Measurements from ENCODE around the gene HSPA1A.

Gene HSPA1A

DNA sequence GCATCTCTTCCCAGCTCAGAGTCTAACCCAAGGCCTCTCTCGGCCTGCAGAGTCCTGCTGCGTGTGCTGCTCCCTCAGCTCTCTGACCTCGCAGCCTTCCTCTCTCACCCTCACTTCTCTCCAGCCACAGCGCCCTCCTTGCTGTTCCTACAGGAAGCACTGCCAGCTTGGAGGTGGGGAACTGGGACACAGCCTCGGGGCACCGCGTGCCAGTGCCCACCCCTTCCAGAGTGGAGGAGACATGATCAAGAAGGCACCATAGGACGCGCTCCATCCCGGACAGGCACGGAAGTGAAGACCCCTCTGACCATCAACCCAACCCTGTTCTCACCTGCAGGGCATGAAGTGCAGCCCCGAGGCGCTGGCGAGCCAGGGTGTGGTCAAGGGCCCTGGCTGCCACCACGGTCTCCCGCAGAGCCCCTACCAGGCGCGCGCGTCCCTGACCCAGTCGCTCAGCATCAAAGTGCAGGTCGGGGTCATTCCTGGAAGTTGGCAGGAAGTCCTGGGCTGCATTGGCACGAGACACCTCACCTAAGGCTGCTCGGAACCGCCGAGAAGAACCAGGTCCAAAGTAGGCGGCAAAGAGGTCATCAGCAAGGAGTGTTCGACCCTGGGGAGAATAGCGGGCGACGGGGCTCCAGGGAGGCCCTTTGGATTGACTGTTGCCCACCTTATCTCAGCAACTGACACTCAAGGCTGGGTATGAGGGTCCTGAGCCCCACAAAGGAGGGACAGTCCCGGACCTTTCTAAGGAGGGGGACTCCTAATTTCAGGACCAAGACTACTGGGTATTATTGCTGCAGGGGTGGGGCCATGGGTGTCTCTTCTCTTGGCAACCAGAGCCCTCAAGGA lies 39.5 kb upstream of the HSPA1A start (continued):
- TF ChIP-seq, protein P1, sequence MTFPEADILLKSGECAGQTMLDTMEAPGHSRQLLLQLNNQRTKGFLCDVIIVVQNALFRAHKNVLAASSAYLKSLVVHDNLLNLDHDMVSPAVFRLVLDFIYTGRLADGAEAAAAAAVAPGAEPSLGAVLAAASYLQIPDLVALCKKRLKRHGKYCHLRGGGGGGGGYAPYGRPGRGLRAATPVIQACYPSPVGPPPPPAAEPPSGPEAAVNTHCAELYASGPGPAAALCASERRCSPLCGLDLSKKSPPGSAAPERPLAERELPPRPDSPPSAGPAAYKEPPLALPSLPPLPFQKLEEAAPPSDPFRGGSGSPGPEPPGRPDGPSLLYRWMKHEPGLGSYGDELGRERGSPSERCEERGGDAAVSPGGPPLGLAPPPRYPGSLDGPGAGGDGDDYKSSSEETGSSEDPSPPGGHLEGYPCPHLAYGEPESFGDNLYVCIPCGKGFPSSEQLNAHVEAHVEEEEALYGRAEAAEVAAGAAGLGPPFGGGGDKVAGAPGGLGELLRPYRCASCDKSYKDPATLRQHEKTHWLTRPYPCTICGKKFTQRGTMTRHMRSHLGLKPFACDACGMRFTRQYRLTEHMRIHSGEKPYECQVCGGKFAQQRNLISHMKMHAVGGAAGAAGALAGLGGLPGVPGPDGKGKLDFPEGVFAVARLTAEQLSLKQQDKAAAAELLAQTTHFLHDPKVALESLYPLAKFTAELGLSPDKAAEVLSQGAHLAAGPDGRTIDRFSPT (tag by site-specific recombination; IDR thresholded peaks at IDR 0.05) = no peak
- TF ChIP-seq ZNF48 (tag by site-specific recombination; IDR thresholded peaks at IDR 0.05) (no peak), ZNF223 (tag by site-specific recombination; IDR thresholded peaks at IDR 0.05) (no peak), ZNF585B (tag by site-specific recombination; IDR thresholded peaks at IDR 0.05) (no peak)

DNA sequence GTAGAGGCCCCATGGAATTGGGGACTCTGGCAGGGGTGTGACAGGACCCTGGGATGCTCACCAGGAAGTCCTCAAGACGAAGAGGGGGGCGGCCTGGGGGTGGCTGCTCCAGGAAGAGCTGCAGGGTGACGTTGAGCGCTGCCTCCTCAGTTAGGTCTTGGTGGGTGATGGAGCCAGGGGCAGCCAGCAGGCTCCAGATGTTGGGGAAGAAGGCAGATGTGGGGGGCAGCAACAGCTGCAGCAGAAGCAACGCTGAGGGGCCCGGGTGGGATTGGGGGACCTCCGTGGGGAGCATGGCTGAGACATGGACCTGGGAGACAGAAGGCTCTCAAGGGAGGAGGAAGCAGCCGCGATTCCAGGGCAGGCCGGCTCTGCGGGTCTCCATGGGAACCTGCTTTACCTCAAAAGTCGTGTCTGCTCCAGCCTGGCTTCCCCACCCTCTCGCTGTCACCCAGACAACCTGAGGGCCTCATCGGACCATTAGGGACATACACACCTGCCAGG lies 38.8 kb upstream of the HSPA1A start:
- ChIA-PET POLR2A (interaction anchor here (0.6 to 3.3 kb wide), 7 partner anchors 15 to 51 kb away, joined by 3 to 38 read pairs (median 5); partner anchors contain the start of genes CLIC1, HSPA1B, LSM2 and VARS1), CTCF (interaction anchor here (5.1 kb wide), 1 partner anchor 14 kb away, joined by 28 read pairs; no protein-coding TSS in a partner anchor)
- H3K4me3 ChIP-seq (ENCODE audit: low read depth, low read length) = peak overlapping the region; percentile 21
- TF ChIP-seq, protein P2, sequence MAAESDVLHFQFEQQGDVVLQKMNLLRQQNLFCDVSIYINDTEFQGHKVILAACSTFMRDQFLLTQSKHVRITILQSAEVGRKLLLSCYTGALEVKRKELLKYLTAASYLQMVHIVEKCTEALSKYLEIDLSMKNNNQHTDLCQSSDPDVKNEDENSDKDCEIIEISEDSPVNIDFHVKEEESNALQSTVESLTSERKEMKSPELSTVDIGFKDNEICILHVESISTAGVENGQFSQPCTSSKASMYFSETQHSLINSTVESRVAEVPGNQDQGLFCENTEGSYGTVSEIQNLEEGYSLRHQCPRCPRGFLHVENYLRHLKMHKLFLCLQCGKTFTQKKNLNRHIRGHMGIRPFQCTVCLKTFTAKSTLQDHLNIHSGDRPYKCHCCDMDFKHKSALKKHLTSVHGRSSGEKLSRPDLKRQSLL (tag by site-specific recombination; IDR thresholded peaks at IDR 0.05) = peak; percentile 80
- TF ChIP-seq YY2 (tag by site-specific recombination; IDR thresholded peaks at IDR 0.05) = no peak
- no peaks in the 10 kb centered on the region for H3K9me3 ChIP-seq (ENCODE audit: control insufficient read depth, insufficient read depth, low read depth, low read length)
- peaks cover 0 to 35% of the 10 kb centered on the region in 2 experiments; a peak in 2 of 3 replicates for H3K36me3 ChIP-seq (ENCODE audit: control insufficient read depth in 2 of 2, insufficient read depth in 1 of 2, low read length in 2 of 2)
- peaks cover 4% of the 10 kb centered on the region for H3K4me1 ChIP-seq (ENCODE audit: control insufficient read depth, insufficient read depth, low read length)
- no peak overlapping the region for H3K27ac ChIP-seq (ENCODE audit: extremely low read depth, low read depth, low read length)

DNA sequence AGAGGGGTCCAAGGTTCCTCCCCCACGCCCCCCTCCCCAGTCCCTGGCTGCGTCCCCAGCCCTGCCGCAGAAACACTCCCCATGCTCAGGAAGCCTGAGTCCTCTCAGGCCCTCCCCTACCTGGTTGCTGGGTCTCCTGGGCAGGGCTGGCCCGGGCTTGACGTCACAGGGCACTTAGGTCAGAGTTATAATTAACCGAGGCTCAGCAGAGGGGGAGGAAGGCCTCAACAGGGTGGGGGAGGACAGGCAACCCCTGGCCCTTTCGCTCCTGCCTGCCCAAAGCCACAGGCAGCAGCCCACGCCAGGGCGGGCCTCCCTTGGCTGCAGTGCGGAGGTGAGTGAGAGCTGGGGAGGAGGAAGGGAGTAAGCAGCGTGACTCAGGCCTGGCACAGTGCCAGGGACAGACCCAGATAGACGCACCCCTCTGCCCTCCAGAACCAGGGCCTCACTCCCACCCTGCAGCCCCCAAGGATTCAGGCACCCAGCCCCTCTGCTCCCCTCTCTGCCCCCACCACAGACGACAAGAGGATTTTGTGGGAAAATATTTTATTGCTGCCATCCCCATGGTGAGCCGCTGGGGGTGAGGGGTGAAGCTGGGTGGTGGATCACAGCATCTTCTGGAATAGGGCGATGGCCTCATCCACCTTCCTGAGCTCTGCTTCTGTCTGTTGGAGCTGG lies 38.2 kb upstream of the HSPA1A start, which contains the start of gene VWA7:
VWA7 (minus strand) TSS at position 340 of the 678 bp plus-strand sequence. CDS start 549 bp downstream, outside the sequence.
- Histone ChIP-seq H3K9me3 (ENCODE audit: control insufficient read depth, insufficient read depth, low read depth, low read length) (no peaks in the 10 kb centered on the region), H3K27ac (ENCODE audit: extremely low read depth, low read depth, low read length) (no peak within 1 kb of the TSS), H3K4me3 (ENCODE audit: low read depth, low read length) (peak within 1 kb of the TSS; percentile 21), H3K36me3 (ENCODE audit: control insufficient read depth in 2 of 2, insufficient read depth in 1 of 2, low read length in 2 of 2) (peaks cover 0 to 41% of the 10 kb centered on the region in 2 experiments; a peak in 2 of 3 replicates), H3K4me1 (ENCODE audit: control insufficient read depth, insufficient read depth, low read length) (peaks cover 4% of the 10 kb centered on the region)
- ChIA-PET CTCF (interaction anchor here (0.6 to 7.5 kb wide), 9 partner anchors 8 to 91 kb away, joined by 3 to 50 read pairs (median 4); partner anchors contain the start of genes LSM2 and VARS1), POLR2A (interaction anchor here (0.6 to 3.3 kb wide), 18 partner anchors 9 to 113 kb away, joined by 3 to 38 read pairs (median 4); partner anchors contain the start of genes CLIC1, DDAH2, HSPA1A and HSPA1B)
- no peak for TF ChIP-seq ZNF426 (tag by site-specific recombination; IDR thresholded peaks at IDR 0.05)
- no peak for TF ChIP-seq ZNF521 (tag by site-specific recombination; IDR thresholded peaks at IDR 0.05)
- TF ChIP-seq ZNF629 (tag by site-specific recombination; IDR thresholded peaks at IDR 0.05) = peak; percentile 97
- no peak for TF ChIP-seq ZNF837 (tag by site-specific recombination; IDR thresholded peaks at IDR 0.05)
- TF ChIP-seq ZNF792 (tag by site-specific recombination; IDR thresholded peaks at IDR 0.05) = 0 out of 2 replicates have a peak, but pooled peaks have one; percentile 49
- no peak for TF ChIP-seq GFI1B (tag by site-specific recombination; IDR thresholded peaks at IDR 0.05)
- TF ChIP-seq MEIS1 (CRISPR knock-in tag; IDR thresholded peaks at IDR 0.05; ENCODE audit: borderline replicate concordance) = no peak
- TF ChIP-seq, protein P3, sequence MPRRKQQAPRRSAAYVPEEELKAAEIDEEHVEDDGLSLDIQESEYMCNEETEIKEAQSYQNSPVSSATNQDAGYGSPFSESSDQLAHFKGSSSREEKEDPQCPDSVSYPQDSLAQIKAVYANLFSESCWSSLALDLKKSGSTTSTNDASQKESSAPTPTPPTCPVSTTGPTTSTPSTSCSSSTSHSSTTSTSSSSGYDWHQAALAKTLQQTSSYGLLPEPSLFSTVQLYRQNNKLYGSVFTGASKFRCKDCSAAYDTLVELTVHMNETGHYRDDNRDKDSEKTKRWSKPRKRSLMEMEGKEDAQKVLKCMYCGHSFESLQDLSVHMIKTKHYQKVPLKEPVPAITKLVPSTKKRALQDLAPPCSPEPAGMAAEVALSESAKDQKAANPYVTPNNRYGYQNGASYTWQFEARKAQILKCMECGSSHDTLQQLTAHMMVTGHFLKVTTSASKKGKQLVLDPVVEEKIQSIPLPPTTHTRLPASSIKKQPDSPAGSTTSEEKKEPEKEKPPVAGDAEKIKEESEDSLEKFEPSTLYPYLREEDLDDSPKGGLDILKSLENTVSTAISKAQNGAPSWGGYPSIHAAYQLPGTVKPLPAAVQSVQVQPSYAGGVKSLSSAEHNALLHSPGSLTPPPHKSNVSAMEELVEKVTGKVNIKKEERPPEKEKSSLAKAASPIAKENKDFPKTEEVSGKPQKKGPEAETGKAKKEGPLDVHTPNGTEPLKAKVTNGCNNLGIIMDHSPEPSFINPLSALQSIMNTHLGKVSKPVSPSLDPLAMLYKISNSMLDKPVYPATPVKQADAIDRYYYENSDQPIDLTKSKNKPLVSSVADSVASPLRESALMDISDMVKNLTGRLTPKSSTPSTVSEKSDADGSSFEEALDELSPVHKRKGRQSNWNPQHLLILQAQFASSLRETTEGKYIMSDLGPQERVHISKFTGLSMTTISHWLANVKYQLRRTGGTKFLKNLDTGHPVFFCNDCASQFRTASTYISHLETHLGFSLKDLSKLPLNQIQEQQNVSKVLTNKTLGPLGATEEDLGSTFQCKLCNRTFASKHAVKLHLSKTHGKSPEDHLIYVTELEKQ (tag by site-specific recombination; IDR thresholded peaks at IDR 0.05; ENCODE audit: borderline replicate concordance) = peak; percentile 82; the same call in 1 of the 2 replicates
- peak; percentile 76 for TF ChIP-seq ZBTB8A (tag by site-specific recombination; IDR thresholded peaks at IDR 0.05)
- TF ChIP-seq ZNF530 (tag by site-specific recombination; IDR thresholded peaks at IDR 0.05; ENCODE audit: low read depth) = no peak
- TF ChIP-seq ZNF221 (tag by site-specific recombination; IDR thresholded peaks at IDR 0.05; ENCODE audit: borderline replicate concordance) = peak; percentile 82; the same call in 1 of the 2 replicates
- TF ChIP-seq ZBTB1 (tag by site-specific recombination; IDR thresholded peaks at IDR 0.05) = no peak
- TF ChIP-seq ZNF114 (tag by site-specific recombination; IDR thresholded peaks at IDR 0.05) = no peak

Measured in HEK293 (cell line).